Endothelial cell of umbilical vein (primary cell): ENCODE results near the gene CAMKMT.
A peak's percentile ranks its signal among the peaks of the same experiment; 100 is the strongest.

Experiments used
- CTCF ChIP-seq, 2 donors: IDR thresholded peaks; 1 replicate in 1 of 2; 2 replicates in 1 of 2; pipeline ENCODE4 v1.5.1; 2011; ENCODE audit warnings: low read length in 2 of 2, mild to moderate bottlenecking in 2 of 2, moderate library complexity in 2 of 2, control low read depth in 1 of 2, inconsistent platforms in 1 of 2, low read depth in 1 of 2; ENCODE audit not compliant: insufficient read depth in 1 of 2; ENCODE audit errors: extremely low read depth in 1 of 2
- EZH2 ChIP-seq: IDR thresholded peaks from 2 replicates; pipeline ENCODE4 v1.6.1; 2012; ENCODE audit warnings: borderline replicate concordance, low read depth, mild to moderate bottlenecking, moderate library complexity, low read length, inconsistent platforms; ENCODE audit not compliant: severe bottlenecking

- peak; percentile 97 to 99 for TF ChIP-seq CTCF (IDR thresholded peaks at IDR 0.05; ENCODE audit: extremely low read depth in 1 of 2, insufficient read depth in 1 of 2, low read depth in 1 of 2, low read length in 2 of 2)
- TF ChIP-seq EZH2, result no peak
Measured at GRCh38 chr2:44479127-44479887, 117.6 kb downstream of the CAMKMT start.
